NCI-H2107 treated with DMSO at 0.1 percent for 48 hours (cell line): ENCODE measurements around the gene TICAM1.
"Not testable (repeated sequence)": the region's sequence is repeated elsewhere in the genome, so short reads cannot be mapped to it uniquely, and the experiment has no call there.

Experiments used
- DNase-seq: peaks from one replicate; lab custom pipeline; 2025; ENCODE audit not compliant: unreplicated experiment; lab: John Stamatoyannopoulos, UW

The TICAM1 gene

GRCh38 chr19:4845975-4846374 is 14.5 kb upstream of the TICAM1 start:
- not testable (repeated sequence) for DNase-seq

GRCh38 chr19:4844348-4845179 is 13.1 kb upstream of the TICAM1 start:
- no peak for DNase-seq

- no peak for DNase-seq
Measured at GRCh38 chr19:4843647-4843965, 12.1 kb upstream of the TICAM1 start.

- no peak for DNase-seq
Measured at GRCh38 chr19:4839192-4839591, 7.7 kb upstream of the TICAM1 start.

GRCh38 chr19:4832776-4833175 is 1.3 kb upstream of the TICAM1 start:
- no peak for DNase-seq

GRCh38 chr19:4831979-4832340 is 448 bp upstream of the TICAM1 start:
- DNase-seq = not testable (repeated sequence)

GRCh38 chr19:4830768-4831265 is 695 bp downstream of the TICAM1 start:
- no peak for DNase-seq

- no peak for DNase-seq
Measured at GRCh38 chr19:4830332-4830731, 1.2 kb downstream of the TICAM1 start.

GRCh38 chr19:4829001-4829712 is 2.4 kb downstream of the TICAM1 start:
- DNase-seq = no peak

- no peak for DNase-seq
Measured at GRCh38 chr19:4823577-4823976, 7.9 kb downstream of the TICAM1 start.

GRCh38 chr19:4822354-4822753 is 9.2 kb downstream of the TICAM1 start:
- DNase-seq = not testable (repeated sequence)

GRCh38 chr19:4821265-4821664 is 10.2 kb downstream of the TICAM1 start:
- no peak for DNase-seq

- DNase-seq = no peak
Measured at GRCh38 chr19:4817467-4818277, 13.8 kb downstream of the TICAM1 start.

GRCh38 chr19:4816950-4817278 is 14.6 kb downstream of the TICAM1 start:
- no peak for DNase-seq

- no peak for DNase-seq
Measured at GRCh38 chr19:4816202-4816949, 15.1 kb downstream of the TICAM1 start.

GRCh38 chr19:4815426-4816201 is 15.9 kb downstream of the TICAM1 start:
- peak; percentile 67 for DNase-seq

- no peak for DNase-seq
Measured at GRCh38 chr19:4814625-4815425, 16.7 kb downstream of the TICAM1 start.

GRCh38 chr19:4811328-4812131 is 20.0 kb downstream of the TICAM1 start:
- no peak for DNase-seq

- no peak for DNase-seq
Measured at GRCh38 chr19:4807188-4807587, 24.3 kb downstream of the TICAM1 start.
